Measurements from ENCODE around the gene CIDEB. TPM values are rescaled to one million over a fixed set of nuclear protein-coding genes. Genes with fewer than 3 reads are reported as not detected.

The CIDEB gene
- polyA plus RNA-seq, 3 donors = 24.7 to 32.3 (median 28.3) TPM

- no peak for DNase-seq
These were observed 7.5 kb upstream of the CIDEB start for GRCh38 chr14:24315243-24315806.

- no peak for DNase-seq
These were observed 6.8 kb upstream of the CIDEB start for GRCh38 chr14:24314377-24315193.

GRCh38 chr14:24313913-24314312, 6.1 kb upstream of the CIDEB start:
- no peak for DNase-seq

DNA sequence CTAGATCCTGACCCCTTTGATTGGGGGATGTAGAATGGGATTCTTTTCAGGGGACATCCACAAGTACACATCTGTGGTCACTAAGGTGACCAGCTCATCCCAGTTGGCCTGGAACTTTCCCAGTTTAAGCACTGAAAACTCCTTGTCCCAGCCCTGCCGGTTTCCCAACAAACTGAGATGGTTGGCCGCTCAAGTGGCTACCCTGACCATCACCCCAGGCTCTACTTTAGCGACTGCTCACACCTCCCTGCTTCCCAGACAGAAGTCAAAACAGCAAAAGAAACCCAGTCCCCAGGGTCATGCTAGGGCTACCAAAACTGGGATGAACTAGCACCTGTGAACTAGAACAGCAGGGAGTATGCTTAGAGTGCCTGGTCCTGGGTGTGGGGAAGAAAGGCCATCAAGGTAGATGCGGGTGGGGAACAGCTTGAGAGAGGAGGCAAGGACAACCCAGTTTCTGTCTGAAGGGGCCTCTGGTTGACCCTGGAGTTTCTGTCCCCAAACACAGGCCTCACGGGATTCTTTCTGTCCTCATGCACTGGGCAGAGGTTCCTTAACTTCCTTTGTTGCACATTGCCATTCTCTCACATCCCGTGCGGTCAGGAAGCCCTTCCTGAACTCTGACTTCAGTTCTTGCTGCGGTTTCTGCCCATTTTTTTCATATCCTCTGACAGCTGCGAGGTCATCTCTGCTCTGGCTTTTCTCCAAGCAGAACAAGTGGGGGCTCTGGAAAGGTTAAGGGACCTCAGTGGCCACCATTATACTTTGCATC, 5.1 kb upstream of the CIDEB start:
- DNase-seq = no peak

GRCh38 chr14:24311837-24312615, 4.2 kb upstream of the CIDEB start:
- no peak for DNase-seq

GRCh38 chr14:24310646-24311604, 3.1 kb upstream of the CIDEB start, which contains the start of gene LTB4R:
Gene LTB4R, plus strand, starts transcription at chr14:24311502. Its CDS starts 4,150 bp downstream, at chr14:24315652.
- DNase-seq = peak; percentile 71

DNA sequence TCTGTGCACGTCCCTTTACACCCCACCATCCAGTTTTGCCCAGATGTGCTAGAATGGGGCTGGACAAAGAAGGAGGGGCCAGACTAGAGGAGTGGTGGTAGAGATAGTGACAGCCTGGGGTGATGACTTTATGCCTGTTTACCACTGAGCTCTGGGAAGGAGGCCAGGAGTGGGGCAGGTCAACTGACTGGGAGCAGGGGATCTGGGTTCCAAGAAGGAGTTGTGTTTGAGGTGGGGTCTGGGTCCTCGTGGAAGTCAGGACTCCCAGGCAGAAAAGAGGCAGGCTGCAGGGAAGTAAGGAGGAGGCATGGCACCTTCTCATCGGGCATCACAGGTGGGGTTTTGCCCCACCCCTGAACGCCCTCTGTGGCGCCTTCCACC, 2.5 kb upstream of the CIDEB start:
- no peak for DNase-seq

DNA sequence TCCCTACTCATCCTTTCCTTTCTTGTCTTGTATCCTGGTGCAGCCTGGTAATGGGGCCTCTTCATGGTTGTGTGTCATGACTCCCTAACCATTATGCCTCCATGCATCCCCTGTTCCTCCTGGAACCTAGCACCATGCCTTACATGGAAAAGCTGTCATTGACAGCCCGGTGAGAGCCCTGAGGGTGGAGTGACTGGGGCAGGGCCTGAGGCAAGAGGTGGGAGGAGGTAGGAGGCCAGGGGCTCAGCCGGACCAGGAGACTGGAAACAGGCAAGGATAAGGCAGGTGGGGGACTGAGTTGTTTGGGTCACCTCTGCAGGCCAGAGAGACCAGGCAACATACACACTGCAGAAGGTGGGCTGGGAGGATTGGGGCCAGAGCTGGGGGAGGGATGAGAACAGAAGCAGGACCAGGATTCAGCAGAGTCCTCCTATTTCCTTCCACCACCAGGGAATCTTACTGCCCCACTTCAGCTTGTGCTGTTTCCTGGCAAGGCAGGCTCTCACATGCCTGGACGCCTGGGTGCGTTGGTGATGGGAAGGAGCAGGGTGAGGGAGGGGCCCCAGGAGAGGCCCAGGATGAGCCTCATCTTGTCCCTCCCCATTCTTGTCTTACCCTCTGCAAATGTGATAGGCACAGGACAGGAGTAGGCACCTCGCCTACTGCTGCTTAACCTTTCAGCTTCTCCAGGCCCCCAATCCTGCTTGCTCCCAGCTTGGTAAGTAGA, 1.9 kb upstream of the CIDEB start, which contains the start of gene LTB4R2:
Gene LTB4R2, plus strand, starts transcription at position 603 of the 727 bp plus-strand sequence. CDS start 525 bp downstream, outside the sequence.
- DNase-seq = no peak

DNA sequence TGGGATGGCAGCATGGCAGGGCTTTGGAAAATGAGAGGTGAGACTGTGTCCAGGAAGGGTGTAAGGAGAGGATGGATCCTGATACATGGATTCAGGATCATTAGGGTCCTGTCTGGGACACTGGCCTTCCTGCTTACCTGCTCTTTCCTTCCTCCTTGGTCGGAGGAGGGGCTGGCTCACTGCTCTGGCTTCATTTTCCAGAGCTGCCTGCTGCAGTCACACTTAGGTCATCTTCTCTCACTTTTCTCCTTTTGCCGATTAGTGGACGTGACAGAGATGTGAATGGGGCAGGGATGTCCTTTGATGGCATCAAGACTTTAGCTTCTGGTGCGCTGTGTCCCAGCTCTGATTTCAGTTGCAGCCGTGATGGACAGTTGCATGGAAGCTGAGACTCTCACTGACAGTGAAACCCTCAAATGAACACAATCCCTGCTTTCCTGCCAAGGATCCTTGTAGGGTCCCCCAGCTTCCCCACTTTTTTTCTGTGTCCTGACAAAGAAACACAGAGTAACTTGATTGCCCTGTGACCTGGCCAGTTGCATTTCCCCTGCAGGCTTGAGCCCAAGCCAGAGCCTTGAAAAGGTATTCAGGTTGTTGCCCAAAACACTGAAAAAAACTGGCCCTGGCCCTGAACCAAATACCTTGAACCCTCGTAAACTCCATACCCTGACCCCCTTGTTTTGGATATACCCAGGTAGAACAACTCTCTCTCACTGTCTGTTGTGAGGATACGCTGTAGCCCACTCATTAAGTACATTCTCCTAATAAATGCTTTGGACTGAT, 756 bp upstream of the CIDEB start:
- DNase-seq = no peak

- no peak for DNase-seq
These were observed 612 bp downstream of the CIDEB start for GRCh38 chr14:24307156-24307574.

DNA sequence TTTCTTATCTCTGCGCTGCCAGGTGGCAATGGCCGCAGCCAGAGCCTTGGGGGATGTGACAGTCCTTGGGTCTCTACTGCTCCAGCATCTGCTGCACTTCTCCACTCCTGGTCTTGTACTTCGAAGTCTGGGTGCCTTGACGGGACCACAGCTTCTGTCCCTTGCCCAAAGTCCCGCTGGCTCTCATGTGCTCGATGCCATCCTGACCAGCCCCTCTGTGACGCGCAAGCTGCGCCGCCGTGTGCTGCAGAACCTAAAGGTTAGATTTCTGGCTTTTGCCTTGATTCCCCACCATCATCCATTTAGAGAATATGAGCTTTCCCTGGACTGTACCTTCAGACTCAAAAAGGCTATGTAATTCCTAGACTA, 3.8 kb downstream of the CIDEB start:
- DNase-seq = no peak

- no peak for DNase-seq
These were observed 7.3 kb downstream of the CIDEB start for GRCh38 chr14:24300326-24300980.

DNA sequence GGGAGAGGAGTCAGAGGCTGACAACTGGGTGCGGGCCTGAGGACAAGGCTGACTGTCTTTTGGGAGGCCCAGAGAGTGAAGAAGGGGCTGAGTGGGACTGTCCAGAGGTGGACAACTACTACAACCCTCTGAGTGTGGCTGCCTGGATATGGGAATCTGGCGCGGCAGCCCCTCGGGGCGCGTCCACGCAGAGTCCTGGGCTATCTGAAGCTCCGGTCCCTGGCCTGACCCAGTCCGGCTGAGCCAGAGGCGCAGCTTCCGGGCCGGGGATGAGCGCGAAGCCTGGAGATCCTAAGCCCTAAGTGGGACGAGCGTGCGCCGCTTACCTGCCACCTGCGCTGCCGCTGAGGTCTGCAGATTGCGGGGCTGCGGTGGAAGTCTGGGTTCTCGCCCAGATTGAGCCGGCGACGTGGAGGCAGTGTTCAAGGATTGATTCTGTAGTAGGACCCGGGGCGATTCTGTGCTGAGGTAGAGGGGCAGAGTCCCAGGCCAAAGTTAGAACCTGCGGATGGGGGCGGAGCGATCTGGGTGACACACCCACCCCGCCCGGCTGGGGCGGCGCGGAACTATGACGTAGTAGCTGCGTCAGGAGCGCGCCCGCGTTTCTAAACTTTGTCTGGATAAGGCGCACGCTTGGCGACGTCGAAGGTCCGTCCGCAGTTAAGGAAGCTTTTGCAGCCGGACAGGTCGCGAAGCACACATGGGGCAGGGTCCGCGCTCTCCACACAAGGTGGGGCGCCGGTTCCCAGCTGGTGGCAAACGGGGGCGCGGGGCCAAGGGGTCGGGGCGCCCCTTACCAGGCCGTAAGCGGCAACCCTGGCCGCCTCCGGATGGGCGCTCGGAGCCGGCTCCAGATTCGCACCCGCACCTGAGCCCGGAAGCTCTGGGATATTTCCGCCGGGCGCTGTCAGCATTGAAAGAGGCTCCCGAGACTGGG, 8.3 kb downstream of the CIDEB start, which contains the start of the genes DHRS1 and NOP9:
Gene DHRS1, minus strand, starts transcription at position 526 of the 937 bp plus-strand sequence. CDS start 674 bp downstream, outside the sequence.
Gene NOP9, plus strand, starts transcription at position 596 of the 937 bp plus-strand sequence. Its CDS starts 105 bp downstream, at position 701.
- DNase-seq = peak; percentile 91

GRCh38 chr14:24298892-24299254, 8.9 kb downstream of the CIDEB start:
- no peak for DNase-seq

DNA sequence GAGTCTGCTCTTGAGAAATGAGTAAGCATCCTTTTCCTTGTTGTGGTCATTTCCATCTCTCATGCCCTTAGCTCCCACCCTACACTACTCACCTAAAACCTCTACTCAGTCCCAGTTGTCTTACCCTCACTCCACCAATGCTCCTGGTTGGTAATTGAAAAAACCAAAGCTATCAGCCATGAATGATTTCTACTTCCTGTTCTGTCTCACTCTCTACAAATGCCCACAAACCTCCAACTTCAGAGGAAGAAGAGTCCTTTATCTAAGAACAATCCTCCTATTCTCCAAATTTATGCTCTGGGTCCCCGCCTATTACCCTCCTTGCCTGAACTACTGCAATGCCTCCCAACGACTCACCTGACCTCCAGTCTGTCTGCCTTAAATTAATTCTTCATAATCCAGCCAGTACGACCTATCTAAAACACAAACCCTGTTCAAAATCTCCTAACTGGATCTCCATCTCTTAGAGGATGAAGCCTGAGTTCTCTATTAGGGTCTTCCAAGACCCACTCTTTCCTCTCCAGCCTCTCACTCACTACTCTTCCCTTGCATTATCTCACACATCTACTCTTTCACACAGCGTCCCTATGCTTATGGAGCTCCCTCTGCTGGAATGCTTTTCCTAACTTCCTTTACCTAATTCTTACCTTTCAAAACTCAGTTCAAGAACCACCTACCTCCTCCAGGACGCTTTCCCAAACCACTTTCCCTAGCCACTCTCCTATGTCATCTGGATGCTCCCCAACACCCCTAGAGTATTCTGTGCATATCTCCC, 10.4 kb downstream of the CIDEB start:
- no peak for DNase-seq

All from renal pelvis (tissue), 4 donors.